K562 (cell line): ENCODE results near the gene WNT7B. TPM values are rescaled to one million over a fixed set of nuclear protein-coding genes. Genes with fewer than 3 reads are reported as not detected.

Experiments used
- ATAC-seq: fragments of 200-7000 bp; cut with Tn5 transposase; 3 replicates; pipeline ENCODE4 v1.9.1; 2020; ENCODE audit warnings: moderate library complexity
- BruUV-seq: library from RNA; stranded (reverse); fragments of 400-500 nt; replicated peaks from 2 replicates; lab custom pipeline; 2021; lab: Mats Ljungman, UMichigan
- CTCF ChIA-PET: fragments of 300-600 bp; formaldehyde crosslinking; extraction: SDS; loops from one replicate; lab custom pipeline; 2021; ENCODE audit warnings: low intra/inter-chr PET ratio; lab: Yijun Ruan, JAX
- POLR2A ChIA-PET: fragments of 300-600, 350-650 bp; sonication (Branson Sonifier 250); formaldehyde crosslinking; extraction: SDS; loops from one replicate; lab custom pipeline; 2021; ENCODE audit warnings: antibody characterized with exemption, inconsistent platforms; lab: Yijun Ruan, JAX
- DNase-seq, 4 experiments: peaks; one replicate each; pipeline versions ENCODE4 v3.0.0 to v3.0.0-alpha.2; 2011 to 2018; ENCODE audit warnings: low spot score in 3 of 4, mixed read lengths in 3 of 4; ENCODE audit errors: extremely low read depth in 1 of 4
- FAIRE-seq: peaks from 2 replicates; lab custom pipeline; 2011; peaks lifted over from hg19 to GRCh38; lab: Jason Lieb, UNC
- H2AFZ ChIP-seq: 2 replicates; pipeline ENCODE4 v1.6.0; 2011; ENCODE audit warnings: low read depth, low read length, control low read depth, inconsistent platforms
- H3K27ac ChIP-seq: fragments of 200-600 bp; 3 replicates; pipeline ENCODE4 v1.8.0; 2011; ENCODE audit warnings: low read depth, mild to moderate bottlenecking, control low read depth, inconsistent platforms, low read length, moderate library complexity, mixed read lengths; ENCODE audit errors: extremely low read depth
- H3K27me3 ChIP-seq, 2 experiments: fragments of 300-600 bp in 1 of 2; 2 replicates in 1 of 2; 3 replicates in 1 of 2; pipeline versions ENCODE4 v1.6.0 to v1.8.0; 2011; ENCODE audit warnings: inconsistent platforms in 2 of 2, low read length in 2 of 2, mild to moderate bottlenecking in 1 of 2, mixed read lengths in 1 of 2, moderate library complexity in 1 of 2; ENCODE audit not compliant: control insufficient read depth in 2 of 2, insufficient read depth in 2 of 2
- H3K36me3 ChIP-seq: fragments of 300-600 bp; 3 replicates; pipeline ENCODE4 v1.8.0; 2011; ENCODE audit warnings: mild to moderate bottlenecking, low read length, inconsistent platforms; ENCODE audit not compliant: control insufficient read depth, insufficient read depth
- H3K4me1 ChIP-seq, 2 experiments: fragments of 200-600 bp in 1 of 2; replicated peaks in 1 of 2; 2 replicates in 1 of 2; 3 replicates in 1 of 2; pipeline versions ENCODE4 v1.5.1 to v1.8.0; 2011; ENCODE audit warnings: inconsistent platforms in 2 of 2, low read length in 2 of 2, mild to moderate bottlenecking in 1 of 2, mixed read lengths in 1 of 2, moderate library complexity in 1 of 2; ENCODE audit not compliant: control insufficient read depth in 2 of 2, insufficient read depth in 2 of 2
- H3K4me2 ChIP-seq: 2 replicates; pipeline ENCODE4 v1.6.1; 2011; ENCODE audit warnings: low read length, control low read depth, inconsistent platforms, mixed read lengths; ENCODE audit not compliant: insufficient read depth
- H3K4me3 ChIP-seq: fragments of 200-600 bp; sonication (generic), shearing (Covaris generic); 2 replicates; pipeline ENCODE4 v1.5.1; 2016; ENCODE audit warnings: control low read depth, inconsistent platforms
- H3K79me2 ChIP-seq: fragments of 200-600 bp; 3 replicates; pipeline ENCODE4 v1.8.0; 2011; ENCODE audit warnings: low read length, inconsistent platforms; ENCODE audit not compliant: control insufficient read depth, insufficient read depth
- H3K9ac ChIP-seq, 2 experiments: 2 replicates each; pipeline versions ENCODE4 v1.6.0 to v1.6.1; 2011; ENCODE audit warnings: low read depth in 2 of 2, low read length in 2 of 2, control low read depth in 1 of 2, inconsistent platforms in 1 of 2, mild to moderate bottlenecking in 1 of 2, mixed read lengths in 1 of 2; ENCODE audit not compliant: insufficient read depth in 1 of 2
- H3K9me1 ChIP-seq: one replicate; pipeline ENCODE4 v1.6.0; 2011; ENCODE audit warnings: inconsistent platforms, mild to moderate bottlenecking, low read length, moderate library complexity; ENCODE audit not compliant: control insufficient read depth, insufficient read depth
- H3K9me3 ChIP-seq: replicated peaks from 2 replicates; pipeline ENCODE4 v1.5.1; 2011; ENCODE audit warnings: low read depth, low read length, inconsistent platforms; ENCODE audit not compliant: control insufficient read depth, insufficient read depth
- H4K20me1 ChIP-seq: replicated peaks from 2 replicates; pipeline ENCODE4 v1.6.1; 2011; ENCODE audit warnings: low read length, inconsistent platforms, mixed read lengths; ENCODE audit not compliant: control insufficient read depth, insufficient read depth
- BCOR ChIP-seq: fragments of 450-650 bp; IDR thresholded peaks from 2 replicates; pipeline ENCODE4 v1.6.1; 2016
- PHF8 ChIP-seq: fragments of 200-600 bp; sonication (generic); IDR thresholded peaks from 2 replicates; pipeline ENCODE4 v1.6.1; 2012; ENCODE audit warnings: mixed run types, mild to moderate bottlenecking, inconsistent platforms, low read length, moderate library complexity, borderline replicate concordance
- POLR3A ChIP-seq: IDR thresholded peaks from 2 replicates; pipeline ENCODE4 v1.6.1; 2011; ENCODE audit warnings: borderline replicate concordance, mild to moderate bottlenecking, moderate library complexity; ENCODE audit not compliant: insufficient read length, insufficient read depth; ENCODE audit errors: extremely low read depth
- RNF2 ChIP-seq: sonication (generic); IDR thresholded peaks from 2 replicates; pipeline ENCODE4 v1.6.1; 2016
- STAT5A ChIP-seq: IDR thresholded peaks from 2 replicates; pipeline ENCODE4 v1.6.1; 2012; ENCODE audit warnings: low read length, inconsistent platforms, borderline replicate concordance
- TFAM ChIP-seq: fragments of 250-450 bp; sonication (Bioruptor Pico); conservative IDR thresholded peaks from 2 replicates; pipeline ENCODE4 v1.5.0; 2021; ENCODE audit warnings: mild to moderate bottlenecking, moderate library complexity
- ZHX1 ChIP-seq: fragments of 150-350 bp; conservative IDR thresholded peaks from 2 replicates; pipeline ENCODE4 v1.6.1; 2014; ENCODE audit warnings: low read length
- WGBS: fragments of 100-300 bp; shearing (Covaris generic); methylation state at CpG from one replicate; pipeline ENCODE4 v1.1.6; 2016; ENCODE audit warnings: low coverage, mixed read lengths; ENCODE audit not compliant: insufficient coverage; ENCODE audit errors: missing lambda C conversion rate; 5-methylcytosine and 5-hydroxymethylcytosine counted together
- in situ Hi-C: fragments of 300-500 bp; cut with MboI; formaldehyde crosslinking; loops from 4 replicates; pipeline ENCODE4 v1.15.0; 2018; ENCODE audit warnings: inconsistent platforms, mixed read lengths
- intact Hi-C: fragments of 100-400 bp; cut with micrococcal nuclease; formaldehyde crosslinking; loops from 2 replicates; pipeline ENCODE4 v1.14.2; 2022
- polyA plus RNA-seq, 8 experiments: library from polyadenylated mRNA; depleted of rRNA in 4 of 8; stranded (reverse) in 5 of 8; unstranded in 3 of 8; fragments of >200 nt; fragmentation: Nextera tagmentation in 2 of 8; fragmentation: Illumina TruSeq in 1 of 8; extraction: Ambion mirVana in 2 of 8; extraction: Trizol in 1 of 8; gene quantifications; 2 replicates each; pipeline versions ENCODE4 v1.2.1 to v1.2.3, GENCODE V29; 2011 to 2014; ENCODE audit warnings: inconsistent platforms in 1 of 8, missing spikeins in 1 of 8
- total RNA-seq, 7 experiments: library from RNA; depleted of rRNA in 6 of 7; stranded (reverse); fragments of >200 nt in 6 of 7; fragmentation: Illumina TruSeq in 2 of 7; extraction: Trizol in 2 of 7; gene quantifications; 2 replicates each; pipeline versions ENCODE4 v1.2.1 to v1.2.3, GENCODE V29; 2011 to 2021; ENCODE audit warnings: low replicate concordance in 1 of 7
- TF ChIP-seq, protein P1 (sequence below): sonication (generic); formaldehyde crosslinking; IDR thresholded peaks from 2 replicates; pipeline ENCODE4 v1.8.0; 2022; ENCODE audit warnings: mild to moderate bottlenecking, missing genetic modification reagents, borderline replicate concordance

WNT7B gene
- total and polyA plus RNA-seq, 9 of the 15 experiments (the other 6 are each of a cell fraction or from before 2014, with no cell fraction given), result not detected

DNA sequence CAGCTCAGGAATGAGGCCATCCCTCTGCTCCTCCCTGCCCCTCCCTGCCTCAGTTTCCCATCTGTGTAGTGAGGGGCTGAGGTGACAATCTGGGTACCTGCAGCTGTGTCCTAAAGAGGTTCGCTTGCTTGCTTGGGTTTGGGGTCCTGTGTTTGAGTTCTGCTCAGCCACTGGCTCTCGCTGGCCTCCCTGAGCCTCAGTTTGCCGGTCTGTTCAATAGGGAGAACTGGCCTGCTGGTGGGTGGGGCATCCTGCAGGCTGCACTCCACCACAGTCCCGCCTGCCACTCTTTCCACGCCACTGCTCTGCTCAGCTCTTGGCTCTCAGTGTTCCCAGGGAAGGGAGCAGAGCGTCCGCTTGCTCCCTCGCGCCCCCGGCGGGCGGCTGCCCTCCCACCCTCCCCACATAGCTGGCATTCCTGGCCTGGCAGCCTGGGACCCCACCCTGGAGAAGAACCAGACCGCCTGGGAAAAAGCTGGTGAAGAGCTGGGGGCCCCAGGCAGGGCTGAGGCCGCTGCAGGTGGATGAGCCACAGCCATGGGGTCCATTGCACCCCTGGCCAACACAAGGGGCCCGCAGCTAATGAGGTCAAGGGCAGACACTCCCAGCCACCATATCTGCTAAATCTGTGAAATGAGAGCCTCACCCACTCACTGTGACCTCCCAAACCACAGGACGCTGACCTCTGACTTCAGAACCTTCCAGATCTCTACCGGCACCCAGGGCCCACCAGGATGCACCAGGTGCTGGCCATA lies 15.1 kb downstream of the WNT7B start (continued):
- TF ChIP-seq, protein P1, sequence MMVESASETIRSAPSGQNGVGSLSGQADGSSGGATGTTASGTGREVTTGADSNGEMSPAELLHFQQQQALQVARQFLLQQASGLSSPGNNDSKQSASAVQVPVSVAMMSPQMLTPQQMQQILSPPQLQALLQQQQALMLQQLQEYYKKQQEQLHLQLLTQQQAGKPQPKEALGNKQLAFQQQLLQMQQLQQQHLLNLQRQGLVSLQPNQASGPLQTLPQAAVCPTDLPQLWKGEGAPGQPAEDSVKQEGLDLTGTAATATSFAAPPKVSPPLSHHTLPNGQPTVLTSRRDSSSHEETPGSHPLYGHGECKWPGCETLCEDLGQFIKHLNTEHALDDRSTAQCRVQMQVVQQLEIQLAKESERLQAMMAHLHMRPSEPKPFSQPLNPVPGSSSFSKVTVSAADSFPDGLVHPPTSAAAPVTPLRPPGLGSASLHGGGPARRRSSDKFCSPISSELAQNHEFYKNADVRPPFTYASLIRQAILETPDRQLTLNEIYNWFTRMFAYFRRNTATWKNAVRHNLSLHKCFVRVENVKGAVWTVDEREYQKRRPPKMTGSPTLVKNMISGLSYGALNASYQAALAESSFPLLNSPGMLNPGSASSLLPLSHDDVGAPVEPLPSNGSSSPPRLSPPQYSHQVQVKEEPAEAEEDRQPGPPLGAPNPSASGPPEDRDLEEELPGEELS (CRISPR knock-in tag), result no peak
- peak; percentile 60; the same call in 1 of the 2 replicates for TF ChIP-seq BCOR
- no peak for TF ChIP-seq POLR3A
- no peak for TF ChIP-seq TFAM (CRISPR knock-in tag)

DNA sequence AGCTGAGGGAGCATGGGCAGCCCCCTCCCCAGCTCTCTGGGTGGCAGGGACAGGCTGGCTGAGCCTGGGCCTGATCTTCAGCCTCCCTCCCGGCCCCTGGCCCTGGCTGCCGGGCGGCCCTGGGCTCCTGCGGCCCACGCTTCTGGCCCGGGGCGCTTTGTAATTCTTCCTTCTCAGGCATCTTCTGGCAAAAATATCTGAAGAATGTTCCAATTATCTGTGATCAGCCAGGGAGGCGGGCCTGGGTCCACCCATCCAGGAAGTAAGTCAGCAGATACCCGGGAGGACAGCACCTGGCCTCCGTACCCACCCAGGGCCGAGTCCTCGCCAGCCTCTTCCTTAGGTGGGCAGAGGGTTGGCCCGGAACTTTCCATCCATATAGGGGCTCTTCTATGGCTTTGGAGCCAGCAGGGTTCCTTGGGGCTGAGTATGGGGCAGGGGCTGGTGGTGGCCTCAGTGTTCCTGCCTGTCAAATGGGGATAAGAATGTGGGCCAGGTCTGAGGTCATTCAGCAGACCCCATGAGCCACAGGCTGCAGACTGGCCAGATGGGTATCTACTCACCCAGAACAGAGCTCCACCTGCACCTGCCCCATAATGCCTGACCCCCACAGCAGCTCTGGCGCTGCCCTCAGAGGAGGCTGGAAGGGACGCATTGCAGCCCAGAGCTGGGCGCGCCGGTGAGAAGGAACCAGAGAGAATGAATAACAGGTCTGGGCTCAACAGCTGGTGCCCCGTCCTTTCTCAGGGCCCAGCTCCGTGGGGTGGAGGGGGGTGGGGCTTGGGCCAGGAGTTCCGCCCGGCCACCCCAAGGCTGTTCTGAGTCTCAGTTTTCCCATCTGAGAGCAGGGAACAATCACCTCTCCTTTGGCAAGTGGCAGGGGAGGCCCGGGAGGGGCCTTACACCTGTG lies 16.2 kb downstream of the WNT7B start:
- Histone ChIP-seq H3K9me3 (no peaks in the 10 kb centered on the region), H3K79me2 (no peaks in the 10 kb centered on the region), H3K36me3 (no peaks in the 10 kb centered on the region), H4K20me1 (peaks cover 4% of the 10 kb centered on the region; the same call in 1 of the 2 replicates), H3K9me1 (no peaks in the 10 kb centered on the region), H3K4me2 (no peak overlapping the region), H3K4me1 (peaks cover 0 to 3% of the 10 kb centered on the region in 2 experiments; a peak in 1 of 5 replicates), H3K4me3 (no peak overlapping the region), H3K9ac (no peak overlapping the region), H3K27me3 (peaks cover 7 to 28% of the 10 kb centered on the region in 2 experiments; a peak in 3 of 5 replicates), H3K27ac (no peak overlapping the region), H2AFZ (no peak overlapping the region)
- CTCF ChIA-PET, result no interaction called here
- ATAC-seq (no peak), FAIRE-seq (no peak), DNase-seq (no peak)
- no TSS peak for BruUV-seq
- 3% methylated on average over 13 of the region's 23 CpGs for WGBS
- POLR2A ChIA-PET, result no interaction called here
- in situ Hi-C loops, result no loop called here
- no peak for TF ChIP-seq STAT5A
- TF ChIP-seq ZHX1, result no peak
- TF ChIP-seq RNF2, result no peak
- TF ChIP-seq PHF8, result no peak
- intact Hi-C loops, result no loop called here
